ENCODE results near the gene TTC24. TPM values are rescaled to one million over a fixed set of nuclear protein-coding genes. Genes with fewer than 3 reads are reported as not detected.
"Not testable (repeated sequence)": the region's sequence is repeated elsewhere in the genome, so short reads cannot be mapped to it uniquely, and the experiment has no call there.

The TTC24 gene
- total RNA-seq, result not detected in 2 replicates

DNA sequence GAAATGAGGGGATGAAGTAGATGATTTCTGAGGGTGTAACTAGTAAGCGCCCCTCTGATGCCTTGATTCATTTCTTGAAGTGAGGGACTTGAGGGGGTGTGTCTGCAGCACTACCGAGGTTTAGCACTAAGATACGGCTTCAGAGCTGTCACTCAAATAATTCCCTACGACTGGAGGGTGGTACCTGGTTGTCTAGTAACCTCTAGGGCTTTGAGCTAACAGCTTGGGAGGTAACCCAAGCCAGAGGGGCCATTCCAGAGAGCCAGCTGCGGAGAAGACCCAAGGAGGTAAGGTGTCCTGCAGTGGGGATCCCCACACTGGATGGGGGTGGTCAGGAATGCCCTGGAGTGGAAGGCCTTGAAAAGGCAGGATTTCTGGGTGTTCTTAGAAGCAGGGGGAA is at the start of gene TTC24:
TSS of gene TTC24 (plus strand) at position 252 of the 400 bp plus-strand sequence. CDS start 1,642 bp downstream, outside the sequence.
- no peak for DNase-seq (ENCODE audit: low read depth, low spot score)

DNA sequence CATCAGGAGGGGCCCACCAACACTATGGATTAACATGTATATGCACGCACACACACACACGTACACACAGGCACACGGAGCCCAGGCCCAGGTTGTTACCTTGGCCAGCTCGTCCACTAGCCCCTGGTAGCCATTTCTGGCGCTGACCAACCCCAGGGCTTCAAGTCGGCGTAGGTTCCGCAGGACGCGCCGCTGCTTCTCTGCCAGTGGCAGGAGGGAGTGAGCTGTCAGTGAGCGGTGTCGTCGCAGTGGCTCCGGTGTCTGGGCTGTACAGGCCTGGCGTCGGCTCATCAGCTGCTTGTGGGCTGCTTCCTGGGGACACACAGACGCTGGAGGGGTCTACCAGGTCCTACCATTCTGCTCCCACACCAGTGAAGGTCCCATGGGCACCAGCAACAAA is 49.5 kb upstream of the TTC24 start:
- DNase-seq (ENCODE audit: low read depth, low spot score), result no peak

DNA sequence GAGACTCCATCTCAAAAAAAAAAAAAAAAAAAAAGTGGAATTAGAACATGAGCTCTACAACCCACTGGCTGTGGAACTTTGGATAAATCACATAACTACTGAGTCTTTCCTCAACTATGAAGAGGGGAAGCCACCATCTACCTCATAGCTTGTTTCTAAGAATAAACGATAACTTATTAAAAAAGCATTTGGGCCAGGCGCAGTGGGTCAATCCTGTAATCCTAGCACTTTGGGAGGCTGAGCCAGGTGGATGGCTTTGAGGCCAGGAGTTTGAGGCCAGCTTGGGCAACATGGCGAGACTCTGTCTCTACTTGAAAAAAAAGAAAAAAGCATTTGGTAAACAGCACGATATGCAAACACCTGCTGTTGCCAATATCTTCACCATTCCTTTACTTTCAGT is 47.1 kb upstream of the TTC24 start:
- DNase-seq (ENCODE audit: low read depth, low spot score), result no peak

DNA sequence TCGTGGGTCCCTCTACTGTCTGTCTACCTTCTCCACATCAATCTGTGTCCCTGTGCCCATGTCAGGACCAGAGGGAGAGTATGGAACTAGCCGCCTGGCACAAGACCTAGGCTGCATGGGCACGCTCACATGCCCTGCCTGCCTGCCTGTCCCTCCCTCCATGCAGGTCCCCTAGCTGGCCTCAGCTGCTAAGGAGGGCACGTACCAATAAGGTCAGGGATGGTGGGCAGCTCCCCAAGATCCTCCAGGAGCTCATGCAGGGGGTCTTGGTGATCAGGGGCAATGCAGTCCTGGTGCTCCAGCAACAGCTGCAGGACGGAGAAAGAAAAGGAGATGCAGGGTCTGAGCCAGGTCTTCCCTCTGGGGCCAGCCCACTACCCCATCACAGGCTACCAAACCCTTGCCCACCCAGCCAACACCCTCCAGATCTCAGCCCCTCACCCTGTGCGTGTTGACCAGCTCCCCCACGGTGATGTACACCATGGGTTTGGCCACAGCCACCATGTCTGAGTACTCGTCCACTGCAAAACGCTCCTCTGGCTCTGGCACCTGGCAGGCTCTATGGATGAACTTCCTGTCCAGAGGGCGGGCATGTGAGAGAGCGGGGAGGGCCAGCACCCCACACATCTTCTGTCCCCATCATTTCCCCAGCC is 45.8 kb upstream of the TTC24 start:
- no peak for DNase-seq (ENCODE audit: low read depth, low spot score)

DNA sequence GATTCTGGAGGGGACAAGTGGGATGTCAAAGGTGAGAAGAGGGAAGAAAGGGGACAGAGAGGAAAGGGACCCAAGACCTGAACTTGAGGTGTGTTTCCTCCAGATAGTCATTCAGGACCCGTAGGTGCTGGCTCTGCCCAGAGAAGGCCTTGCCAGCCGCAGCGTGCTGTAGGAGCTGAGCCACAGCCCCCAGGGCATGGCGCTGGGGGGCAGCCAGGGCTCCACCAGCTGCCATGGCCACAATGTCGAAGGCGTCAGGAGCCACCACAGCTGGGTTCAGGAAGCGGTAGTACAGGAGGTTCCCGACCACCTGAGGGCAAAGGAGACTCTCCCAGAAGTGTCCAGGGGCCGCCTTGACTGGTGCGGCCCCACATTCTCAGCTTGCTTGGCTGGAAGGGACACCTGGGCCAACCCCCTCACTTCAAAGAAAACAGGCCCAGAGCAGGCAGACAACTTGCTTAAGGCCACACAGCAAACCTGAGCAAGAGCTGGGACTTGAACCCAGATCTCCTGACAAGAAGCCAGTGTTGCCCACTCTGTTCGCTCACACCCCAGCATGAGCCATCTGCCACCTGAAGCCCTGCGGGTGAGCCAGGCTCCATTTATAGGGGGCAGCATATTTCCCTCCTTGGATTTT is 45.0 kb upstream of the TTC24 start:
- DNase-seq (ENCODE audit: low read depth, low spot score), result no peak

DNA sequence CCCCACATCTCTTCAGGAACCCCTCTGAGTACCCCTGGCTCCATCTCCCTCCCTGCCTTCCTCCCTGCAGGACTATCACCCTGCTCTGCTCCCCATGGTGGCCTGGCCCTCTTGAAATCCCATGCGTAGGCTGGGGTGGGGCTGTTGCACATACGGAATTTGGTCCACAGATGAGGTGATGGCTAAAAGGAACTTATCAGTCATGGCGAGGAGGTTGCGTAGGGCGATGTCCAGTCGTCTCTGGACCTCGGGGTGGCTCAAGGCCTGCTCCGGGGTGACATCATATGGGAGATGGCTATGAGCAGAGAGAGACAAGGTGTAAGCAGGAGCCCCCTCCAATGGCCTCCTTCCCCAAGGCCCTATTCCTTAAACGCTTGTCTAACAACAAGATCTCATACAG is 42.5 kb upstream of the TTC24 start:
- no peak for DNase-seq (ENCODE audit: low read depth, low spot score)

DNA sequence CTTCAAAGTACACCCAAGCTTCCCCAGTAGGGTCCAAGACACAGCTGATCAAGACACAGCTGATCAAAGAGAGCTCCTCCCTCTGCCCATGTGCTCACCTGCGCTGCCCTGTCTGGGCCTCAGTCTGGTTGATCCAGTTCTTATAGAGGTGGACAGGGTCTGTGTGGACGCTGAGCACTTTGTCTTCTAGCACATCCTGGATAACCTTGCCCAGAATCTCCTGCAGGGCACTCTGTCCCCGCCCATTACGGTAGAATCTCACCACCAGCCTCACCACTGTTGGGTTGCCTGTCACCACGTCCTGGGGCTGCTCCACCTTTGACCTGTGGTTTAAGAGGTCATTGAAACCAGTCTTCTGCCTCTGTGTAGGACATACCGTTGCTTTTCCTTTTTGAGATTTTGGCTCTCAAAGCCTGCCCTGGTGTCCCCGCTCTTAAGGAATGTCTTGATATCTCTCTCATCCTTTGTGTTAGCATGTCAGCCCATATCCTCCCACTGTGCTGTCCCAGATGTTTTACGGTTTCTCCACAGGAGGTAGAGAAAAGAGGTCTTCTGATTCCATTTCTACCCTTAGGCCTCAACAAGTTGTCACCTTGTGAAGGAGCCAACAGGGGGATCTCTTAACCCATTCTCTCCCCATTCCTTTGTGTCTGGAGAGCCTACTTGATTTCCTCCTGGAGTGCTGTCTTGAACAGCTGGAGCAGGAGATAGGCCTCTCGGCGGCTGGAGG is 40.6 kb upstream of the TTC24 start:
- no peak for DNase-seq (ENCODE audit: low read depth, low spot score)

DNA sequence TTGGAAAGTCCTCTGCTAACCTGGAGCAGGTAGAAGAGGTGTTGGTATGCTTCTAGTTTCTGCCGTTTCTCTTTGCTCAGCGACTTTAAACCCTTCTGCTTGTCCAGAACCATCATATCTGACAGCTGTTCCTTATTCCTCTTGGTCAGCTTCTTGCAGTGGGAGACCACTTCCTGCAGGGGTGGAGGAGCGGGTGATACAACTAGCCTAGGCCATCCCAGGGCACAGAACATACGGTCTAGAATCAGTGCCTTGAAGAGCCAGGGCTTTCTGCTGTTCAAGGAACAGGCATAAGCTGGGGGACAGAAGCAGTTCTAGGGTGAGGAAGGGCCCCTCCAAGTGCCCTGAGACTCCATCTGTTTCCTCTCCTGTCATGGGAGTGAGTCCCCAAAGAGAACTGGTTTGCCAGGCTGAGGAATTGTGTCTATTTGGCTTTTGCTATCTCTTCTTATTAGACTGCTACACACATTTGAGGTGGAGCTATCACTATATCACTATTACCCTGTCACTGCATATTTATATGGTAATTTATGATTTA is 39.6 kb upstream of the TTC24 start:
- DNase-seq (ENCODE audit: low read depth, low spot score), result no peak

DNA sequence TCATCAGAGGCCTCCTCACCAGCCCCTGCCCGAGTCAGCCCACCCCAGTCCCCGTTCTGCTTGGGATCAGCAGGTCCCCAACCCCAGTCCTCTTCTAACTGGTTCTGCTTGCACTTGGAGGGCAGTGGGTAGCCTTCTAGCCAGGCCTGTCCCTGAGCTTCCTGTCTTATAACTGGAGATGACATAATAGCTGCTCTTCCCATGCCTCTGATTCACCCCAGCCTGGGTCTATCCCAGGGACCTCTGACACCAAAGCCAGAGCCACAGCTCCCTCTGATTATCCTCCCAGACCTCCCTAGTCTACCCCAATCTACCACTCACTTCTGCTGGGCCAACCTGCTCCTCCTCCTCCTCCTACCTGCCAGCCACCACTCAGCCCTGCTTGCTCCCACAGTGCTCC is 38.6 kb upstream of the TTC24 start:
- DNase-seq (ENCODE audit: low read depth, low spot score), result no peak

DNA sequence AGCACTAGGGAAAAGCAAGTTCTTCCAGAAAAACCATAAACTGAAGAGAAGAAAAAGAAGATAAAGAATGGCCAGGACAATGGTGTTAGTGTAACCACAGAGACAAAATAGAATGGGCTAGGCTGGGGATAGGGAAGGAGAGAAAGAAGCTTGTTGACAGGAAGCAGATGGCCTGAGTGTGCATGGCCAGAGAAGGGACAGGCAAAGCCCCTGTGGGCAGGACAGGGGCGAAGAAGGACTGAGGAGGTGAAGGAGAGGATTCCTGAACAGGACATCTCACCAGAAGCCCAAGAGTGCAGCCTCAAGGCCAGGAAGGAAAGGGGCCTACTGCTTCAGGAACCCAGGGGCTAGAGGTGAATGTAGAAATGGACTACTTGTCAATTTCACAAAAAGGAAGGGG is 36.5 kb upstream of the TTC24 start:
- DNase-seq (ENCODE audit: low read depth, low spot score), result no peak

DNA sequence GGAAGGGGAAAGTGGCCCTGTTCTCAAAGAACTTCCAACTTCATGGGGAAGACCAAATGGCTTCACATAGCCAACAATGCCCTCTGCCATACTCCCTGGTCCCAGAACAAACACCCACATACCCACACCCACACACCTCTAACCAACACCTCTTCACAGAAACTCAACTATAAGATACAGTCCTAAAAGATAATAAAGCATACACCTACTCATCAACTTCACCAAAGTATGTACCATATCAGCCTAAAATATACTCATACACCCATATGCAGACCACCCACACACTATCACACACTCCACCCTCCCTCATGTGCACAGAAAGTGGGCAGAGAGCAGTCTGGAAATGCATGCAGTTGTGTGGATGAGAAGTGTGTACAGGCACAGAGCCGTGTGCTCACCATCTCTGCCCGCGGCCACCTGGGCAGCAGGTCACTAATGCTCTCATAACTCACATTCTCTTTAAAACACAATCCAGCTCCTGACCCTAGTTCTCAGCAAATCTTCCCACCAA is 34.9 kb upstream of the TTC24 start:
- no peak for DNase-seq (ENCODE audit: low read depth, low spot score)

DNA sequence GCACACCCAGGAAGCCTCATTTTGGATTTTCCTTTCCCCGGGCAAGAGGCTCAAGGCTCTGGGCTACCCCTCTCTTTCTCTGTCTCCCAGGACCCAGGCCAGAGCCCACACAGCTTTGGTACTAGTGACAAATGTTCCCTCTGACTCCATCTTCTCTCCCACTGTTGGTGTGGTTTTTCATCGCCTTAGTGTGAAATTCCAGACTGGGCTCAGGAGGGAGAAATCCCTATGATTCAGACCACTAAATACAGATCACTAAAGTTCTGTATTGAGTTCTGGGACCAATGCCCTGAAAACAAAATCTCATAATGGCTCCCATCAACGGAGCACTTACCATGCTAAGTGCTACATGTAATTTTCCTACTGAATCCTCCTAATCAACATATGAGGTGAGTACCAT is 33.3 kb upstream of the TTC24 start:
- no peak for DNase-seq (ENCODE audit: low read depth, low spot score)

DNA sequence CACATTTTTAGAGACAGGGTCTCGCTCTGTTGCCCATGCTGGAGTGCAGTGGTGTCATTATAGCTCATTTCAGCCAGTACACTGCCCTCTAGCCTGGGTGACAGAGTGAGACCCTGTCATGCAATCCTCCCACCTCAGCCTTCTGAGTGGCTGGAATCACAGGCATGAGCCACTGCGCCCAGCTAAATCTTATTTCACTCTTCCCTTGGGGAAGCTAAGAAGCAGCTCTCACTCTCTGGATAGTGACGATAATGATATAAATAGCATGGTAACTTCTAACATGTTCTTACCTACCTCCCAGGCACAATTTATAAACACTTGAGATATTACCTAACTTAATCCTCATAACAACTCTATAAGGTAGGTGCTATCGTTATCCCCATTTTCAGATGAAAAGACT is 32.1 kb upstream of the TTC24 start:
- no peak for DNase-seq (ENCODE audit: low read depth, low spot score)

DNA sequence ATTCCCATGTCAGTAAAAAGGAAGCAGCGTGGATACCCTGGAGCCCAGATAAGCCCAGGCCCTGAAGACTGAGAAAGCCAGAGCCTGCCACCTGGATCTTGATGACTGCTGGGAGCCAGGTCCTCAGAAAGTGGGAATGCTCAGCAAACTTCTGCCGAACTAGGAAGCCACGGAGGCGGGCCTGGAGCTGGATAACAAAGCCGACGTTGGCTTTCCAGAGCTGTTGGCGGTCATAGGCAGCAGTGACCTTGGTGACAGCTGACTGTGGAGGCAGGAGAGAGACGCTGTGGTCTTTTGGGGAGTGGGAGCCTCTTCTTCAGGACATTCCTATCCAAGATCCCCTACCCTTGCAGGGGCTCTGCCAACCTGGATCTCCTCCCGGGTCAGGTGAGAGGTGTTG is 31.5 kb upstream of the TTC24 start:
- no peak for DNase-seq (ENCODE audit: low read depth, low spot score)

DNA sequence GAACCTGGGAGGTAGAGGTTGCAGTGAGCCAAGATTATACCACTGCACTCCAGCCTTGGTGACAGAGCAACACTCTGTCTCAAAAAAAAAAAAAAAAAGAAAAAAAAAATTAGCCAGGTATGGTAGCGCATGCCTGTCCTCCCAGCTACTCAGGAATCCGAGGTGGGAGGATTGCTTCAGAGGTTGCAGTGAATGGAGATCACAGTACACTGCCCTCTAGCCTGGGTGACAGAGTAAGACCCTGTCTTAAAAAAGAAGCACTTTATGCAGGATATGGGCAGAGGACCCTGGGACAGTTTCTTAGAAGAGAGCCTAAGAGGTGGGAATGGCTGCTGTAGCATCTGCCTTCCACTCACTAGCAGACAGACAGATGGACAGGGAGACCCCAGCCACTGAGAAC is 30.1 kb upstream of the TTC24 start:
- no peak for DNase-seq (ENCODE audit: low read depth, low spot score)

DNA sequence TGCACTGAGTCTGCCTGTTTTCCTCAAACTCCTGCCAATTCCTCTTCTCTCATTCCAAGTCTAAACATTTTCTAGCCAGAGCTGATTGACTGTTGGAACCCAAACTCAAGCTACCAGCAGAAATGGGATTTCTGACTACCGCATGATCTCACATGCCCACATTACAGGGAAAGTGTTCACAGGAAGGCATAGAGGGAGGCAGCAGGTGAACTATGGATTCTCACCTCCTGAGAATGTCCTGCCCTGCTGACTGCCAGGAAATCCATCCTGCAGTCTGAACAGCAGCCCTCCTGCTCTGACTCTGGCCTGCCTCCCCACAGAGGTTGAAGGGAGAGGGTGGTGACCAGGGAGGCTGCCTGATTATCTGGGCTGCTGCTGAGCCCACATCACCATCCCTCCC is 29.7 kb upstream of the TTC24 start:
- DNase-seq (ENCODE audit: low read depth, low spot score), result no peak

DNA sequence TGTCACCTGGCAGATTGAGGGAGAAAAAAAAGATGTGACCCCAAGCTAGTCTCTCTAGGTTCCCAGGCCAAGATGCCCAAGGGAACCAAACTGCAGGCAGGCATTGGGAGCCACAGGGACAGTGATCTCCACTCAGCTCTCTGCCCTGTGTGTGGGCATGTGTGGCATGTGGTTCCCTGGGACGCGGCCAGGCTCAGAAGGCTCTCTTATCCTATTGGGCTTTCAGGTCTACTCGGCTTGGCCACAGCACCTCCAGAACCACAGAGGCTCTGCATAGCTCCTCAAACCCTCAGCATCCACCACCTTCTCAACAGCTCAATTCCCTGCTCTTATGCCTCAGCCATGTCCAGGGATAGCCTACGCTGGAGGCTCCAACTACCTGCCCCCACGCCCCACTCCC is 29.2 kb upstream of the TTC24 start:
- no peak for DNase-seq (ENCODE audit: low read depth, low spot score)

DNA sequence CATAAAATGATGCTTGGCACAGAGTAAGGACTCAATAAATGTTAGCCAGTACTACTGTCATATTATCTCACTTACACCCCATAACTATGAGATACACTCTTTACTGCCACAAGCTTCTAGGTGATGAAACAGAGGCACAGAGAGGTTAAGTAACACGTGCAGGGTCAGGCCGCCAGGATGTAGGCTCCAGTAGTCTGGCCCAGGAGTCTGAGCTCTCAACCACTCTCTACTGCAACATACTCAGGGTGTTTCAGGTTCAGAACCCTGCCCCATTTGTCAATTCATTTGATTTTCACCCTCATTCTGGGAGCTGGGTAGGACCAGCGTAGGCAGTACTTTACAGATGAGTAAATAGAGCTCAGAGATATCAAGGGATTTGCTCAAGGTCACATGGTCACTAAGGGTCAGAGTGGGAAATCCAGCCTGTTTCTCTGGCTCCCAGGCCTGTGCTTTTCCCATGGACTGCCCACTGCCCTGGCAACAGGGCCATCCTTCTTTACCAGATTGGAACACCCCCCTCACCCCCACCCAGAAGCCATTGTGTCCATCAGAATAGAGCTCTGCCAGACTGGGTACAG is 28.4 kb upstream of the TTC24 start:
- no peak for DNase-seq (ENCODE audit: low read depth, low spot score)

DNA sequence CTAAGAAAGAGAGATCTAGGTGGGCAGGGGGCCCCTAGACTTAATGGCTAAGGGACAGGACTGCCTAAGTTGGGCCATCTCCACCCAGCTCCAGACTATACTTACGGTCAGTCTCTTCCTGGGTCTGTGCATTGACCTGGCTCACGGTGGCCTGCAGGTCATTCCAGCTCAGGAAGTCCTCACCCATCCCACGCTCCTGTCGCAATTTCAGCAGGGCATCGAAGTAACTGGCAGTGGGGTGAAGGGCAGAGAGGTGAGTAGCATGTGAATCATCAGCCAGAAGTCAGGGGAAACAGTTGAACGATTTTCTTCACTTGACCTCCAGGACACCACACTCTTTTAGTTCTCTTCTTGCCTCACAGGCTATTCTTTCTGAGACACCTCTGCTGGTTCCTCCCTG is 27.7 kb upstream of the TTC24 start:
- no peak for DNase-seq (ENCODE audit: low read depth, low spot score)

DNA sequence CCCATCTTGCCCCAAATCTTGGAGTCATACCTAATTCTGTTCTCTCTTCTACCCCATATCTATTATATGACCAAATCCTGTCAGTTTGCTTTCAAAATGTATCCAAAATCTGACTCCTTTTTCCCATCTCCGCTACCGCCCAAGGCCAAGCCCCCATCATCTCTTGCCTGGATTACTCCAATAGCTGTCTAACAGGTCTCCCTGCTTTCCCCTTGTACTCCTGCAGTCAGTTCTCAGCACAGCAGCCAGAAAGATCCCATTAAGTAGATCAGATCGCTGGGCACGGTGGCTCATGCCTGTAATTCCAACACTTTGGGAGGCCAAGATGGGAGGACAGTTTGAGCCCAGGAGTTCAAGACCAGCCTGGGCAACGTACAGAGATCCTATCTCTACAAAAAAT is 27.0 kb upstream of the TTC24 start:
- DNase-seq (ENCODE audit: low read depth, low spot score), result no peak

DNA sequence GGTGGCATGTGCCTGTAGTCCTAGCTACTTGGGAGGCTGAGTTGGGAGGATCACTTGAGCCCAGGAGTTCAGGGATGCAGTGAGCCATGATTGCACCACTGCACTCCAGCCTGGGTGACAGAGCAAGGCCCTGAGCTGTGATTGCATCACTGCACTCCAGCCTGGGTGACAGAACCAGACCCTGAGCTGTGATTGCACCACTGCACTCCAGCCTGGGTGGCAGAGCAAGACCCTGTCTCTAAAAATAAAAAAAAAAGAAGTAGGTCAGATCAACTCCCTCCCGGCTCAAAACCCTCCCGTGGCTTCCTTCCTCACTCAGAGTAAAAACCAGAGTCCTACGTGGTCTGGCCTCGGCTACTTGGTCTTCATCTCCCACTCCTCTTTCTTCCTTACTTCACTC is 26.6 kb upstream of the TTC24 start:
- not testable (repeated sequence) for DNase-seq (ENCODE audit: low read depth, low spot score)

DNA sequence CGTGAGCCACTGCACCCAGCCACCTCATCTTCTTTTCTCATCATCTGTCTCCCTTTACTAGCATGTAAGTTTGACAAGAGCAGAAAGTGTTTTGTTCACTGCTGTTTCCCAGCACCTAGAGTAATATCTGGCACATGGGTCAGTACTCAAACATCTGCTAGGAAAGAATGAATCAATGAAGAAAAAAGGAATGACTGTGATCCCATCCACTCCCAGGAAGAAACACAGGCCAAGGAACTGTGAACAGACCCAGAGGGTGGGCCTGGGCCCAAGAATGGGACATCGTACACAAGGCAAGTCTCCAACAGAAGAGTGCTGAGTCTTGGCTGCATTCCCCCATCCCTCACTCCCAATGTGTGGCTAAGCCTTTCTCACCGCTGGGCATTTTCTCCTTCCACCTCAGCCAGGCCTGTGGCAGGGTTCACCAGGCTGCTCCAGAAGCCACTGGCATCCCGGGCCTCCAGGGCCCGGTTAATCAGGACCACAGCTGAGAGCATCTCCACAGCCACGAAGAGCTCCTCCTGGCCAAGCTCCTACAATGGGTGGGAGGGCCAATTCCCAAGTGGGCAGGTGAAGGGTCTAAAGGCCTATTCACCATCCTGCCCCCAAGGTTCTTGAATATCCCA is 25.6 kb upstream of the TTC24 start:
- no peak for DNase-seq (ENCODE audit: low read depth, low spot score)

Data from pulmonary artery endothelial cell (primary cell).